Stomach (tissue), 9 donors: ENCODE data around the gene STK39. TPM values are rescaled to one million over a fixed set of nuclear protein-coding genes. Genes with fewer than 3 reads are reported as not detected.

Experiments
- DNase-seq, 2 donors: peaks; one replicate each; pipeline versions ENCODE4 v3.0.0 to v3.0.0-alpha.2; 2013 to 2019
- H3K27ac ChIP-seq, 5 donors: fragments of 200-600 bp in 4 of 5; sonication (generic) in 4 of 5; one replicate each; pipeline ENCODE4 v1.5.1; 2013 to 2019; ENCODE audit warnings: mild to moderate bottlenecking in 1 of 5, moderate library complexity in 1 of 5
- H3K27me3 ChIP-seq, 3 donors: fragments of 200-600 bp; sonication (generic); one replicate each; pipeline ENCODE4 v1.5.1; 2017 to 2019; ENCODE audit warnings: mixed run types in 1 of 3
- H3K36me3 ChIP-seq, 4 donors: fragments of 200-600 bp; sonication (generic); 1 replicate in 3 of 4; 2 replicates in 1 of 4; pipeline ENCODE4 v1.5.1; 2016 to 2019
- H3K4me1 ChIP-seq, 4 donors: fragments of 200-600 bp; sonication (generic); one replicate each; pipeline ENCODE4 v1.5.1; 2016 to 2019
- H3K4me3 ChIP-seq, 4 donors: fragments of 200-600 bp; sonication (generic) in 3 of 4; one replicate each; pipeline ENCODE4 v1.5.1; 2016 to 2019; ENCODE audit warnings: mild to moderate bottlenecking in 1 of 4
- H3K9me3 ChIP-seq, 4 donors: fragments of 200-600 bp; sonication (generic); one replicate each; pipeline ENCODE4 v1.5.1; 2016 to 2019
- CTCF ChIP-seq, 7 experiments: fragments of 450-650 bp in 4 of 7; fragments of 200-600 bp in 3 of 7; sonication (generic) in 3 of 7; IDR thresholded peaks; one replicate each; pipeline ENCODE4 v1.5.1; 2016 to 2019; ENCODE audit warnings: antibody characterized with exemption in 7 of 7, control low read depth in 2 of 7, mild to moderate bottlenecking in 1 of 7
- EP300 ChIP-seq: sonication (generic); formaldehyde crosslinking; IDR thresholded peaks from one replicate; pipeline ENCODE4 v1.6.1; 2017; ENCODE audit warnings: antibody characterized with exemption
- POLR2A ChIP-seq, 4 donors: fragments of 450-650 bp; IDR thresholded peaks; one replicate each; pipeline ENCODE4 v1.6.1; 2016; ENCODE audit warnings: antibody characterized with exemption in 4 of 4, control low read depth in 2 of 4, mild to moderate bottlenecking in 1 of 4, moderate library complexity in 1 of 4
- POLR2AphosphoS5 ChIP-seq, 3 donors: sonication (generic); formaldehyde crosslinking; IDR thresholded peaks; one replicate each; pipeline ENCODE4 v1.6.1; 2016; ENCODE audit warnings: antibody characterized with exemption in 3 of 3
- WGBS, 5 donors: extraction: QIAGEN DNeasy Blood & Tissue Kit in 3 of 5; methylation state at CpG; one replicate each; pipeline versions ENCODE4 v1.1.5 to v1.1.7; 2013 to 2018; 5-methylcytosine and 5-hydroxymethylcytosine counted together
- intact Hi-C: fragments of 100-400 bp; cut with DNase I; formaldehyde crosslinking; loops from one replicate; pipeline ENCODE4 v1.15.1; 2023; ENCODE audit warnings: low total_unique reads
- polyA plus RNA-seq, 3 donors: library from polyadenylated mRNA; stranded (reverse); fragments of 200-250 nt; gene quantifications; one replicate each; pipeline ENCODE4 v1.2.3, GENCODE V29; 2013
- total RNA-seq, 5 donors: library from RNA; depleted of rRNA; stranded (reverse); fragments of >200 nt; gene quantifications; one replicate each; pipeline versions ENCODE4 v1.1.0 to v1.2.3, GENCODE V29; 2014 to 2016
- donor health status: healthy with polysubstance abuse.
- donor health status: Bipolar disorder and iron deficiency.
- donor health status: healthy.

The STK39 gene
- total and polyA plus RNA-seq, 8 donors, result 18.3 to 60.7 (median 33.3) TPM

GRCh38 chr2:168114040-168114439 is 133.4 kb downstream of the STK39 start:
- intact Hi-C loops, result loop anchor here (10.0 kb wide), 1 partner anchor 149 kb away; no protein-coding TSS in a partner anchor
- Histone ChIP-seq H3K4me3 (no peak overlapping the region), H3K36me3 (peaks cover 0 to 34% (median 8%) of the 10 kb centered on the region in 4 donors), H3K9me3 (no peaks in the 10 kb centered on the region), H3K27ac (no peak overlapping the region), H3K4me1 (peaks cover 0 to 7% (median 3%) of the 10 kb centered on the region in 4 donors), H3K27me3 (no peaks in the 10 kb centered on the region)
- 57 to 70% (median 68%) methylated on average over 2 of the region's 2 CpGs for WGBS, 5 donors
- DNase-seq, result no peak
- no peak for TF ChIP-seq POLR2A (IDR thresholded peaks at IDR 0.05)
- no peak for TF ChIP-seq CTCF (IDR thresholded peaks at IDR 0.05)
- no peak for TF ChIP-seq POLR2AphosphoS5 (IDR thresholded peaks at IDR 0.05)
- no peak for TF ChIP-seq EP300

GRCh38 chr2:168107322-168107721 is 140.1 kb downstream of the STK39 start:
- no peak for DNase-seq
- Histone ChIP-seq H3K36me3 (peaks cover 0 to 10% (median 9%) of the 10 kb centered on the region in 4 donors), H3K4me3 (no peak overlapping the region), H3K27me3 (no peaks in the 10 kb centered on the region), H3K9me3 (no peaks in the 10 kb centered on the region), H3K4me1 (peaks cover 0 to 7% (median 0%) of the 10 kb centered on the region in 4 donors), H3K27ac (no peak overlapping the region)
- WGBS, 5 donors, result 47 to 64% (median 53%) methylated on average over 2 of the region's 2 CpGs
- TF ChIP-seq CTCF (IDR thresholded peaks at IDR 0.05), result no peak
- no peak for TF ChIP-seq EP300
- TF ChIP-seq POLR2A (IDR thresholded peaks at IDR 0.05), result no peak
- TF ChIP-seq POLR2AphosphoS5 (IDR thresholded peaks at IDR 0.05), result no peak
- intact Hi-C loops, result no loop called here

GRCh38 chr2:168105127-168105683 is 142.2 kb downstream of the STK39 start:
- Histone ChIP-seq H3K4me3 (no peak overlapping the region), H3K9me3 (no peaks in the 10 kb centered on the region), H3K27me3 (no peaks in the 10 kb centered on the region), H3K36me3 (peaks cover 0 to 17% (median 15%) of the 10 kb centered on the region in 4 donors), H3K4me1 (peaks cover 0 to 7% (median 0%) of the 10 kb centered on the region in 4 donors), H3K27ac (peak overlapping the region in 1 of 5 donors; percentile 24)
- intact Hi-C loops, result no loop called here
- 37 to 67% (median 48%) methylated on average over 3 of the region's 3 CpGs for WGBS, 5 donors
- no peak for TF ChIP-seq POLR2AphosphoS5 (IDR thresholded peaks at IDR 0.05)
- TF ChIP-seq POLR2A (IDR thresholded peaks at IDR 0.05), result no peak
- no peak for TF ChIP-seq CTCF (IDR thresholded peaks at IDR 0.05)
- TF ChIP-seq EP300, result no peak
- DNase-seq, result no peak

GRCh38 chr2:168097431-168097830 is 150.0 kb downstream of the STK39 start:
- H3K9me3 ChIP-seq, result no peaks in the 10 kb centered on the region
- intact Hi-C loops, result no loop called here
- TF ChIP-seq CTCF (IDR thresholded peaks at IDR 0.05), result no peak
- no peak for TF ChIP-seq EP300
- no peak for TF ChIP-seq POLR2AphosphoS5 (IDR thresholded peaks at IDR 0.05)
- TF ChIP-seq POLR2A (IDR thresholded peaks at IDR 0.05), result no peak
- peaks cover 0 to 25% (median 10%) of the 10 kb centered on the region in 4 donors for H3K36me3 ChIP-seq
- no peaks in the 10 kb centered on the region for H3K4me1 ChIP-seq
- H3K27me3 ChIP-seq, result no peaks in the 10 kb centered on the region
- no peak overlapping the region for H3K4me3 ChIP-seq
- 91 to 97% (median 93%) methylated on average over 5 of the region's 5 CpGs for WGBS, 5 donors
- DNase-seq, result no peak
- H3K27ac ChIP-seq, result no peak overlapping the region
